ENCODE results near the gene SLC25A5. TPM values are rescaled to one million over a fixed set of nuclear protein-coding genes. Genes with fewer than 3 reads are reported as not detected.
"Not testable (repeated sequence)": the region's sequence is repeated elsewhere in the genome, so short reads cannot be mapped to it uniquely, and the experiment has no call there.

SLC25A5 gene
- total RNA-seq, 1 donor: 130 TPM

GRCh38 chrX:119482041-119482440 is 13.8 kb downstream of the SLC25A5 start:
- no peak for TF ChIP-seq CTCF (IDR thresholded peaks at IDR 0.05; ENCODE audit: insufficient read depth, low read depth, low read length)
- DNase-seq (ENCODE audit: low read depth): no peak
- peak overlapping the region; percentile 44 for H3K4me3 ChIP-seq (ENCODE audit: low read depth, low read length)

- peak; percentile 65 for TF ChIP-seq CTCF (IDR thresholded peaks at IDR 0.05; ENCODE audit: insufficient read depth, low read depth, low read length)
- DNase-seq (ENCODE audit: low read depth): peak; percentile 56
- H3K4me3 ChIP-seq (ENCODE audit: low read depth, low read length): peak overlapping the region; percentile 44
These were observed 14.5 kb downstream of the SLC25A5 start for GRCh38 chrX:119482481-119483480.

- TF ChIP-seq CTCF (IDR thresholded peaks at IDR 0.05; ENCODE audit: insufficient read depth, low read depth, low read length): no peak
- no peak overlapping the region for H3K4me3 ChIP-seq (ENCODE audit: low read depth, low read length)
- DNase-seq (ENCODE audit: low read depth): no peak
These were observed 18.5 kb downstream of the SLC25A5 start for GRCh38 chrX:119486745-119487144.

- not testable (repeated sequence) for DNase-seq (ENCODE audit: low read depth); H3K4me3 ChIP-seq (ENCODE audit: low read depth, low read length)
These were observed 19.5 kb downstream of the SLC25A5 start for GRCh38 chrX:119487766-119488165.

- DNase-seq (ENCODE audit: low read depth): peak; percentile 47
- H3K4me3 ChIP-seq (ENCODE audit: low read depth, low read length): no peak overlapping the region
- TF ChIP-seq CTCF (IDR thresholded peaks at IDR 0.05; ENCODE audit: insufficient read depth, low read depth, low read length): peak; percentile 60
These were observed 20.5 kb downstream of the SLC25A5 start for GRCh38 chrX:119488749-119489148.

- no peak for TF ChIP-seq CTCF (IDR thresholded peaks at IDR 0.05; ENCODE audit: insufficient read depth, low read depth, low read length)
- no peak for DNase-seq (ENCODE audit: low read depth)
These were observed 21.2 kb downstream of the SLC25A5 start for GRCh38 chrX:119489212-119490074.

GRCh38 chrX:119492463-119492862 is 24.2 kb downstream of the SLC25A5 start:
- no peak overlapping the region for H3K4me3 ChIP-seq (ENCODE audit: low read depth, low read length)
- no peak for TF ChIP-seq CTCF (IDR thresholded peaks at IDR 0.05; ENCODE audit: insufficient read depth, low read depth, low read length)
- no peak for DNase-seq (ENCODE audit: low read depth)

More at GRCh38 chrX:119489212-119490074, 21.2 kb downstream of the SLC25A5 start:
- H3K4me3 ChIP-seq (ENCODE audit: low read depth, low read length): no peak overlapping the region

- not testable (repeated sequence) for DNase-seq (ENCODE audit: low read depth)
These were observed 25.7 kb downstream of the SLC25A5 start for GRCh38 chrX:119493851-119494495.

More at GRCh38 chrX:119493851-119494495, 25.7 kb downstream of the SLC25A5 start:
- not testable (repeated sequence) for H3K4me3 ChIP-seq (ENCODE audit: low read depth, low read length)
